Testis (tissue), 2 donors: Measurements from ENCODE around the gene ADAMTSL5.

ENCODE experiments used
- CTCF ChIP-seq, 3 experiments: fragments of 450-650 bp in 2 of 3; fragments of 200-600 bp in 1 of 3; sonication (generic) in 1 of 3; IDR thresholded peaks; one replicate each; pipeline ENCODE4 v1.5.1; 2016 to 2019; ENCODE audit warnings: antibody characterized with exemption in 3 of 3, mild to moderate bottlenecking in 2 of 3, moderate library complexity in 1 of 3
- POLR2A ChIP-seq: fragments of 450-650 bp; IDR thresholded peaks from one replicate; pipeline ENCODE4 v1.6.1; 2017; ENCODE audit warnings: antibody characterized with exemption, mild to moderate bottlenecking, moderate library complexity

- TF ChIP-seq CTCF (IDR thresholded peaks at IDR 0.05) (no peak), POLR2A (no peak)
Observed at GRCh38 chr19:1459479-1459878, 53.3 kb downstream of the ADAMTSL5 start.
